Neural crest cell (in vitro differentiated cells): ENCODE data around the gene TMEM164. TPM values are rescaled to one million over a fixed set of nuclear protein-coding genes. Genes with fewer than 3 reads are reported as not detected.

Experiments used
- DNase-seq: peaks from one replicate; pipeline ENCODE4 v3.0.0; 2021; ENCODE audit warnings: low read depth, mixed read lengths, low spot score
- H3K27ac Mint-ChIP-seq: one replicate; pipeline ENCODE4 v1.8.0; 2021; ENCODE audit warnings: mild to moderate bottlenecking, mixed read lengths; ENCODE audit not compliant: unreplicated experiment
- H3K27me3 Mint-ChIP-seq: 2 replicates; pipeline ENCODE4 v1.8.0; 2021; ENCODE audit warnings: low read depth, mild to moderate bottlenecking, mixed read lengths
- H3K36me3 Mint-ChIP-seq: 2 replicates; pipeline ENCODE4 v1.8.0; 2021; ENCODE audit warnings: low read depth, mild to moderate bottlenecking, mixed read lengths
- H3K4me1 Mint-ChIP-seq: 2 replicates; pipeline ENCODE4 v1.8.0; 2021; ENCODE audit warnings: mixed read lengths
- H3K4me3 Mint-ChIP-seq: one replicate; pipeline ENCODE4 v1.8.0; 2021; ENCODE audit warnings: mild to moderate bottlenecking, mixed read lengths
- H3K9me3 Mint-ChIP-seq: 2 replicates; pipeline ENCODE4 v1.8.0; 2021; ENCODE audit warnings: mixed read lengths
- CTCF ChIP-seq: fragments of 200-600 bp; sonication (generic); conservative IDR thresholded peaks from 2 replicates; pipeline ENCODE4 v1.5.0; 2021; ENCODE audit warnings: antibody characterized with exemption, mild to moderate bottlenecking
- total RNA-seq: library from RNA; stranded (reverse); gene quantifications from 2 replicates; pipeline ENCODE4 v1.2.1, GENCODE V29; 2021

TMEM164 gene
- total RNA-seq, 1 donor from 2014 or later, result 90.2 TPM

GRCh38 chrX:110125446-110126162 lies 122.7 kb downstream of the TMEM164 start:
- Mint-ChIP-seq H3K36me3 (no peaks in the 10 kb centered on the region), H3K27me3 (no peaks in the 10 kb centered on the region), H3K4me1 (peaks cover 29% of the 10 kb centered on the region), H3K27ac (no peak overlapping the region), H3K4me3 (no peak overlapping the region), H3K9me3 (peaks cover 2% of the 10 kb centered on the region)
- DNase-seq, result no peak
- peak; percentile 50 for TF ChIP-seq CTCF

- Mint-ChIP-seq H3K27ac (no peak overlapping the region), H3K9me3 (peaks cover 2% of the 10 kb centered on the region), H3K27me3 (no peaks in the 10 kb centered on the region), H3K4me3 (no peak overlapping the region), H3K36me3 (peaks cover 8% of the 10 kb centered on the region), H3K4me1 (peaks cover 7% of the 10 kb centered on the region)
- no peak for TF ChIP-seq CTCF
- DNase-seq, result no peak
Observed at GRCh38 chrX:110131031-110131430, 128.1 kb downstream of the TMEM164 start.

GRCh38 chrX:110132450-110133114 lies 129.7 kb downstream of the TMEM164 start:
- Mint-ChIP-seq H3K9me3 (peaks cover 2% of the 10 kb centered on the region), H3K4me1 (no peaks in the 10 kb centered on the region), H3K27me3 (no peaks in the 10 kb centered on the region), H3K4me3 (no peak overlapping the region), H3K36me3 (peaks cover 8% of the 10 kb centered on the region), H3K27ac (no peak overlapping the region)
- no peak for TF ChIP-seq CTCF
- DNase-seq, result no peak

- DNase-seq, result no peak
- TF ChIP-seq CTCF, result no peak
- peaks cover 2% of the 10 kb centered on the region for H3K9me3 Mint-ChIP-seq
- H3K27ac Mint-ChIP-seq, result no peak overlapping the region
- no peaks in the 10 kb centered on the region for H3K27me3 Mint-ChIP-seq
- H3K4me3 Mint-ChIP-seq, result no peak overlapping the region
- no peaks in the 10 kb centered on the region for H3K4me1 Mint-ChIP-seq
- H3K36me3 Mint-ChIP-seq, result peaks cover 8% of the 10 kb centered on the region
Observed at GRCh38 chrX:110133735-110134370, 130.9 kb downstream of the TMEM164 start.

- Mint-ChIP-seq H3K27ac (no peak overlapping the region), H3K4me3 (no peak overlapping the region), H3K9me3 (no peaks in the 10 kb centered on the region), H3K4me1 (no peaks in the 10 kb centered on the region), H3K27me3 (no peaks in the 10 kb centered on the region), H3K36me3 (peaks cover 8% of the 10 kb centered on the region)
- TF ChIP-seq CTCF, result no peak
- DNase-seq, result no peak
Observed at GRCh38 chrX:110135618-110136017, 132.7 kb downstream of the TMEM164 start.
